DND-41 (cell line): ENCODE measurements around the gene PLCB4.
A peak's percentile ranks its signal among the peaks of the same experiment; 100 is the strongest.

Experiments
- EZH2 ChIP-seq: IDR thresholded peaks from 3 replicates; pipeline ENCODE4 v1.6.1; 2012; ENCODE audit warnings: borderline replicate concordance, low read depth, mild to moderate bottlenecking, moderate library complexity, low read length, inconsistent platforms; ENCODE audit not compliant: severe bottlenecking
- TF ChIP-seq, protein P1 (sequence below): IDR thresholded peaks from 2 replicates; pipeline ENCODE4 v1.5.1; 2012; ENCODE audit warnings: borderline replicate concordance, low read length, moderate library complexity, mild to moderate bottlenecking; ENCODE audit not compliant: poor library complexity, severe bottlenecking; ENCODE audit errors: extremely low read depth

DNA sequence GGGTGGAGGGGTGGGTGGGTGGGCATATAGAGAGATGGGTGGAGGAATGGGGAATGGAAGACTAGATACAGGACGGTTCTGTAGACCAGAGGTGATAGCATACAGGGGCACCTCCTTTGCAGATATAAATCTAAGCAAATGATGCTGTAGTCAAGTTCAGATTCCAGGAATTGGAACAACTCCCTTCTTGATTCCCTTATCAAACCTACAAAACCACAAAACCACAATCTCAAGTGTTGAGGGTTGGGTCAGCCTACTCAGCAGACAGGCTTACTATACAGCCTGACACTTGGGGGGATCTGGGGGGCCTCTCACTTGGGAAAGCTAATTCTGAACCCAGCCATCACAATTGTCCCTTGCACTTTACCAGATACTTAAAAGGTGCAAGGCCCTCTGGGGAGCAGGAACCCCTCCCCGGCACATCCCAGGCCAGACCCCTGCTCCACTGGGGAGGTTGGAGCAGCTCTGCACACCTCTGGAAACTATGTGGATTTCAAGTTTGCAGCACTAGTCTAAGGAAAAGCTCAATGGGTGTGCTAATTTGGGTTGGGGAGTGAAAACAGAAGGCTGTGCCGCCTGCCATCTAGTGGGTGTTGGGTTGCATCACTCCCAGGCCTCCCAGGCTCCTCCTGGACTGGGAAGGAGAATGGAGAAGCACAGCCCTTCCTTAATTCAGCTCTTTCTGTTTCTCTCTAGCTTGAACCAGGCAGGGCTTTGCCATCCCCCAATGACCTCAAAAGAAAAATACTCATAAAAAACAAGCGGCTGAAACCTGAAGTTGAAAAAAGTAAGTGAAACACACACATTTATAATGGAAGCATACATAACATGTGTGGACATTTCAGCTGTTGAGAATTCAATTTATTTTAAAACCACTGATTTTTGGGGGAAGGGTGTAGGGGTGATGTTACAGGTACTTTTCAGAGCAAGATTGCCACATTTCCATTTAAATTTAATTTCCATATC lies 324.3 kb downstream of the PLCB4 start:
- TF ChIP-seq, protein P1, sequence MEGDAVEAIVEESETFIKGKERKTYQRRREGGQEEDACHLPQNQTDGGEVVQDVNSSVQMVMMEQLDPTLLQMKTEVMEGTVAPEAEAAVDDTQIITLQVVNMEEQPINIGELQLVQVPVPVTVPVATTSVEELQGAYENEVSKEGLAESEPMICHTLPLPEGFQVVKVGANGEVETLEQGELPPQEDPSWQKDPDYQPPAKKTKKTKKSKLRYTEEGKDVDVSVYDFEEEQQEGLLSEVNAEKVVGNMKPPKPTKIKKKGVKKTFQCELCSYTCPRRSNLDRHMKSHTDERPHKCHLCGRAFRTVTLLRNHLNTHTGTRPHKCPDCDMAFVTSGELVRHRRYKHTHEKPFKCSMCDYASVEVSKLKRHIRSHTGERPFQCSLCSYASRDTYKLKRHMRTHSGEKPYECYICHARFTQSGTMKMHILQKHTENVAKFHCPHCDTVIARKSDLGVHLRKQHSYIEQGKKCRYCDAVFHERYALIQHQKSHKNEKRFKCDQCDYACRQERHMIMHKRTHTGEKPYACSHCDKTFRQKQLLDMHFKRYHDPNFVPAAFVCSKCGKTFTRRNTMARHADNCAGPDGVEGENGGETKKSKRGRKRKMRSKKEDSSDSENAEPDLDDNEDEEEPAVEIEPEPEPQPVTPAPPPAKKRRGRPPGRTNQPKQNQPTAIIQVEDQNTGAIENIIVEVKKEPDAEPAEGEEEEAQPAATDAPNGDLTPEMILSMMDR: peak; percentile 71
- no peak for TF ChIP-seq EZH2
